ENCODE measurements around the gene PROB1. TPM values are rescaled to one million over a fixed set of nuclear protein-coding genes. Genes with fewer than 3 reads are reported as not detected.

Gene PROB1
- total and polyA plus RNA-seq, 2 of the 8 experiments (the other 6 are each of a cell fraction or from before 2014, with no cell fraction given) = 0.89 to 3.1 TPM

DNA sequence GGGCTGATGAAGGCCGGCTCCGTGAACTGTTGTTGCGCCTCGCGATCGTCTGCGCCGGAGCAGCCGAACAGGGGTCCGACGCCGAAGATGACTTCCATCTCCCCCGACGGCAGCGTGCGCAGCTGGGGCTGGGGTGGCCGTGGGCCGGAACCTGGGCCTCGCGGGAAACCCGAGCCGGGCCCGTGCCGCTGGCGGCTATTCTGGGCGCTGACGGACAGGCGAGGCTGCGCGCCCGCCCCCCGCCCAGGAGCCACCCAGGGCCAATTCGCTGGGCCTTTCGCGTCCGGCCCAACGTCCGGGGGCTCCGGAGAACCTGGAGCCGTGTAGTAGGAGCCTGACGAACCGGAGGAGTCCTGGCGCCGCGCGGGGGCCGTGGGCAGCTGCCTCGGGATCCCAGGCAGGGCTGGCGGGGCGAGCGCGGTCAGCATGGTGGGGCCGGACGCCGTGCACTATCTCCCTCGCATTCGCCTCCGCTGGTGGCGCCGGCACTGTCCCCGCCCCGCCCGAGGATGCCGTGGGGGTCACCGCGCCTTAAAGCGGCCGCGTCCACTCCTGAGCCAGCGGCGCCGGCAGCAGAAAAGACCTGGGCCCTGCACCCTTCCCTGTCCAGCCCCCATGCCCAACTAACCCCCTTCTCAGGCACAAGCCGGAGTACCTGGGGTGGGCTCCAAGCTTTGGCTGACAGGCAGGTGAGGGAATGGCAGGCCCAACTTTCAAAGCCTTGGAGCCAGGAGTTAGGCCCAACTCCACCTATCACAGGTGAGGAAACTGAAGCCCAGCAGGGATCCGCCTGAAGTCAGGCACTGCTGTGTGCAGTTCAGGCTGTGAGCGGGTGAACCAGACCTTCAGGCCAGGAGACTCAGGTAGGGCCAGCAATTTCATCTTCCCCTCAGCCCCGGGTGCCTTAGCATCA is at the start of gene PROB1 (continued):
- TF ChIP-seq ASH2L (IDR thresholded peaks at IDR 0.05; ENCODE audit: low read length) = peak; percentile 27
- TF ChIP-seq RXRA (IDR thresholded peaks at IDR 0.05; ENCODE audit: insufficient read depth, low read depth, low read length) = no peak
- no peak for TF ChIP-seq CHD2 (IDR thresholded peaks at IDR 0.05; ENCODE audit: low read length)
- TF ChIP-seq RNF2 (IDR thresholded peaks at IDR 0.05; ENCODE audit: borderline replicate concordance, low read depth, low read length, missing control alignments, poor library complexity, severe bottlenecking) = no peak
- TF ChIP-seq SUZ12 (IDR thresholded peaks at IDR 0.05; ENCODE audit: low read length) = 0 out of 2 replicates have a peak, but pooled peaks have one; percentile 5
- no peak for TF ChIP-seq CREB1 (IDR thresholded peaks at IDR 0.05)
- no peak for TF ChIP-seq POU5F1 (IDR thresholded peaks at IDR 0.05; ENCODE audit: low read depth, low read length)
